GM12878 (cell line): Measurements from ENCODE around the gene SH2B3. TPM values are rescaled to one million over a fixed set of nuclear protein-coding genes. Genes with fewer than 3 reads are reported as not detected.

Experiments used
- ATAC-seq: fragments of 200-7000 bp; cut with Tn5 transposase; 3 replicates; pipeline ENCODE4 v1.9.1; 2020; ENCODE audit warnings: mild to moderate bottlenecking, moderate library complexity
- BruUV-seq: library from RNA; stranded (reverse); fragments of 400-500 nt; replicated peaks from 2 replicates; lab custom pipeline; 2021; lab: Mats Ljungman, UMichigan
- CTCF ChIA-PET: fragments of 300-600 bp; sonication (Branson Sonifier 250); formaldehyde crosslinking; extraction: SDS; loops from one replicate; lab custom pipeline; 2021; ENCODE audit warnings: inconsistent platforms; lab: Yijun Ruan, JAX
- POLR2A ChIA-PET: fragments of 350-600 bp; formaldehyde crosslinking; extraction: SDS; loops from one replicate; lab custom pipeline; 2021; ENCODE audit warnings: inconsistent platforms; lab: Charles Lee
- RAD21 ChIA-PET: fragments of 300-600 bp; sonication (Branson Sonifier 250); formaldehyde crosslinking; loops from one replicate; lab custom pipeline; 2023; ENCODE audit warnings: antibody characterized with exemption; ENCODE audit not compliant: unreplicated experiment; lab: Charles Lee
- SMC1A ChIA-PET: fragments of 300-600 bp; sonication (Branson Sonifier 250); formaldehyde crosslinking; loops from one replicate; lab custom pipeline; 2023; ENCODE audit not compliant: unreplicated experiment, uncharacterized antibody; lab: Charles Lee
- DNase-seq: peaks from one replicate; pipeline ENCODE4 v3.0.0-alpha.2; 2011; ENCODE audit warnings: low read depth, low spot score
- FAIRE-seq: peaks from 3 replicates; lab custom pipeline; 2011; peaks lifted over from hg19 to GRCh38; lab: Jason Lieb, UNC
- H2AFZ ChIP-seq: 2 replicates; pipeline ENCODE4 v1.6.0; 2011; ENCODE audit warnings: low read depth, low read length, control low read depth; ENCODE audit not compliant: control insufficient read depth
- H3K27ac ChIP-seq: 2 replicates; pipeline ENCODE4 v1.5.1; 2011; ENCODE audit warnings: control low read depth; ENCODE audit not compliant: control insufficient read depth, insufficient read depth
- H3K27me3 ChIP-seq, 2 experiments: replicated peaks in 1 of 2; 2 replicates each; pipeline versions ENCODE4 v1.6.0 to v1.6.1; 2011; ENCODE audit warnings: low read length in 1 of 2; ENCODE audit not compliant: control insufficient read depth in 2 of 2, insufficient read depth in 2 of 2
- H3K36me3 ChIP-seq, 2 experiments: 2 replicates each; pipeline ENCODE4 v1.5.1; 2011; ENCODE audit warnings: low read length in 1 of 2; ENCODE audit not compliant: control insufficient read depth in 2 of 2, insufficient read depth in 2 of 2
- H3K4me1 ChIP-seq: 2 replicates; pipeline ENCODE4 v1.6.1; 2011; ENCODE audit warnings: mild to moderate bottlenecking, low read length, moderate library complexity, mixed read lengths; ENCODE audit not compliant: control insufficient read depth, insufficient read depth
- H3K4me2 ChIP-seq: 2 replicates; pipeline ENCODE4 v1.6.0; 2011; ENCODE audit warnings: control low read depth; ENCODE audit not compliant: control insufficient read depth, insufficient read depth
- H3K4me3 ChIP-seq: fragments of 200-600 bp; sonication (generic); 2 replicates; pipeline ENCODE4 v1.5.1; 2016
- H3K79me2 ChIP-seq: 2 replicates; pipeline ENCODE4 v1.6.0; 2011; ENCODE audit warnings: low read length; ENCODE audit not compliant: control insufficient read depth, insufficient read depth
- H3K9ac ChIP-seq: 2 replicates; pipeline ENCODE4 v1.8.0; 2011; ENCODE audit warnings: low read length, control low read depth, mixed read lengths; ENCODE audit not compliant: control insufficient read depth, insufficient read depth
- H3K9me3 ChIP-seq: replicated peaks from 3 replicates; pipeline ENCODE4 v1.5.1; 2011; ENCODE audit warnings: mild to moderate bottlenecking, low read length; ENCODE audit not compliant: control insufficient read depth, insufficient read depth
- H4K20me1 ChIP-seq: 2 replicates; pipeline ENCODE4 v1.6.0; 2011; ENCODE audit not compliant: control insufficient read depth, insufficient read depth
- FOS ChIP-seq: IDR thresholded peaks from 3 replicates; pipeline ENCODE4 v1.6.1; 2011; ENCODE audit warnings: borderline replicate concordance; ENCODE audit not compliant: insufficient read length; ENCODE audit errors: extremely low read depth
- FOXM1 ChIP-seq: IDR thresholded peaks from 2 replicates; pipeline ENCODE4 v1.6.1; 2012; ENCODE audit warnings: low read depth, mild to moderate bottlenecking, inconsistent platforms, low read length, moderate library complexity
- IKZF1 ChIP-seq: fragments of 450-650 bp; conservative IDR thresholded peaks from 2 replicates; pipeline ENCODE4 v1.6.1; 2017; ENCODE audit warnings: antibody characterized with exemption, mild to moderate bottlenecking
- MTA2 ChIP-seq: fragments of 450-650 bp; IDR thresholded peaks from 2 replicates; pipeline ENCODE4 v1.6.1; 2016; ENCODE audit warnings: low read depth, mild to moderate bottlenecking, moderate library complexity
- MXI1 ChIP-seq: fragments of 150-350 bp; IDR thresholded peaks from 2 replicates; pipeline ENCODE4 v1.6.1; 2011; ENCODE audit warnings: low read depth, mild to moderate bottlenecking, inconsistent platforms, low read length, improper control_type of control experiment
- NRF1 ChIP-seq: conservative IDR thresholded peaks from 2 replicates; pipeline ENCODE4 v1.6.1; 2011; ENCODE audit warnings: mild to moderate bottlenecking, low read depth, low read length, improper control_type of control experiment
- POLR2AphosphoS5 ChIP-seq: IDR thresholded peaks from 2 replicates; pipeline ENCODE4 v1.6.1; 2011; ENCODE audit warnings: mild to moderate bottlenecking, low read length, inconsistent platforms
- SP1 ChIP-seq: IDR thresholded peaks from one replicate; pipeline ENCODE4 v1.6.1; 2011; ENCODE audit warnings: low read depth, low read length
- SREBF2 ChIP-seq: IDR thresholded peaks from 2 replicates; pipeline ENCODE4 v1.6.1; 2012; ENCODE audit warnings: mild to moderate bottlenecking, low read length
- WRNIP1 ChIP-seq: IDR thresholded peaks from 2 replicates; pipeline ENCODE4 v1.6.1; 2011; ENCODE audit warnings: low read depth, low read length, improper control_type of control experiment, borderline replicate concordance
- WGBS: methylation state at CpG from one replicate; pipeline ENCODE4 v1.1.6; 2016; ENCODE audit warnings: low lambda C conversion rate; ENCODE audit not compliant: insufficient replicate concordance, insufficient coverage; ENCODE audit errors: missing lambda C conversion rate; 5-methylcytosine and 5-hydroxymethylcytosine counted together
- in situ Hi-C: fragments of 300-500 bp; cut with MboI; formaldehyde crosslinking; loops from 9 replicates; pipeline ENCODE4 v1.14.3; 2018; ENCODE audit warnings: mixed read lengths
- intact Hi-C: fragments of 100-400 bp; cut with micrococcal nuclease; formaldehyde crosslinking; loops from one replicate; pipeline ENCODE4 v1.14.2; 2022; ENCODE audit not compliant: unreplicated experiment
- polyA plus RNA-seq, 11 experiments: library from polyadenylated mRNA; depleted of rRNA in 4 of 11; unstranded in 6 of 11; stranded (reverse) in 5 of 11; fragments of >200 nt; fragmentation: Nextera tagmentation in 4 of 11; fragmentation: Illumina TruSeq in 1 of 11; extraction: Ambion mirVana in 4 of 11; extraction: Trizol in 1 of 11; gene quantifications; 1 replicate in 1 of 11; 2 replicates in 10 of 11; pipeline versions ENCODE4 v1.2.1 to v1.2.3, GENCODE V29; 2011 to 2016; ENCODE audit warnings: inconsistent platforms in 2 of 11, missing spikeins in 2 of 11, low read depth in 1 of 11
- total RNA-seq, 4 experiments: library from RNA; depleted of rRNA in 3 of 4; stranded (reverse); fragments of >200 nt in 3 of 4; fragmentation: Illumina TruSeq in 1 of 4; extraction: Trizol in 1 of 4; gene quantifications; 2 replicates each; pipeline versions ENCODE4 v1.2.1 to v1.2.3, GENCODE V29; 2013 to 2021
- TF ChIP-seq, protein P1 (sequence below): fragments of 450-650 bp; IDR thresholded peaks from 2 replicates; pipeline ENCODE4 v1.6.1; 2018; ENCODE audit warnings: borderline replicate concordance, mild to moderate bottlenecking; ENCODE audit not compliant: partially characterized antibody

SH2B3 gene
- total and polyA plus RNA-seq, 10 of the 15 experiments (the other 5 are each of a cell fraction or from before 2014, with no cell fraction given): 5.8 to 46.4 (median 23.3) TPM

DNA sequence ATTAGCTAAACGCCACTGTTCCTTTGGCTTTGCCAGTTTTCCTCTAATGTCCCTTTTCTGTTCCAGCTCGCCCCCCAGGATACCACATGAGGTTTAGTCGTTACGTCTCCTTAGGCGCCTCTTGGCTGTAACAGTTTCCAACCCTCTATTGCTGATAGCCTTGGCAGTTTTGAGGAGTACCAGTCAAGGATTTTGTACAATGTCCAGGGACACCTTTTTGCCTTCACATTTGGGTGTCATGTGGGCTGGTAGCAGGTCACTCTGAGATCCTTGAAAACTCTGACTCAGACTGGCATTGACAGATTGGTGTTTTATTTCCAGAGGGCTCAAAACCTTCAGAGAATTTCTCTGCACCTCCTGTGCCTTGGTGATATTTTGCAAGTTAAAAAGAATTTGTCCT is 14.1 kb downstream of the SH2B3 start:
- no peak for ATAC-seq
- intact Hi-C loops: no loop called here

More for the DNA sequence above, 14.1 kb downstream of the SH2B3 start:
- POLR2A ChIA-PET: interaction anchor here (0.5 to 0.7 kb wide), 2 partner anchors 10 to 699 kb away, joined by 3 read pairs; no protein-coding TSS in a partner anchor
- Histone ChIP-seq H3K79me2 (peaks cover 45% of the 10 kb centered on the region), H3K9me3 (no peaks in the 10 kb centered on the region), H4K20me1 (peaks cover 7% of the 10 kb centered on the region; the same call in 1 of the 2 replicates), H3K27me3 (no peaks in the 10 kb centered on the region), H3K4me2 (no peak overlapping the region), H3K9ac (no peak overlapping the region), H3K36me3 (peaks cover 19 to 27% of the 10 kb centered on the region in 2 experiments), H3K27ac (no peak overlapping the region), H3K4me3 (no peak overlapping the region), H3K4me1 (peaks cover 7% of the 10 kb centered on the region), H2AFZ (no peak overlapping the region)
- DNase-seq (no peak), FAIRE-seq (no peak)
- CTCF ChIA-PET: interaction anchor here (0.6 to 2.0 kb wide), 2 partner anchors 11 to 32 kb away, joined by 4 to 6 read pairs; no protein-coding TSS in a partner anchor
- BruUV-seq: TSS peak; percentile 45
- in situ Hi-C loops: no loop called here
- 96% methylated on average over 5 of the region's 5 CpGs for WGBS
- TF ChIP-seq POLR2AphosphoS5 (no peak), MTA2 (no peak), NRF1 (no peak), SREBF2 (no peak), WRNIP1 (no peak), SP1 (no peak), FOS (no peak), FOXM1 (no peak), MXI1 (no peak), IKZF1 (no peak)
- TF ChIP-seq, protein P1, sequence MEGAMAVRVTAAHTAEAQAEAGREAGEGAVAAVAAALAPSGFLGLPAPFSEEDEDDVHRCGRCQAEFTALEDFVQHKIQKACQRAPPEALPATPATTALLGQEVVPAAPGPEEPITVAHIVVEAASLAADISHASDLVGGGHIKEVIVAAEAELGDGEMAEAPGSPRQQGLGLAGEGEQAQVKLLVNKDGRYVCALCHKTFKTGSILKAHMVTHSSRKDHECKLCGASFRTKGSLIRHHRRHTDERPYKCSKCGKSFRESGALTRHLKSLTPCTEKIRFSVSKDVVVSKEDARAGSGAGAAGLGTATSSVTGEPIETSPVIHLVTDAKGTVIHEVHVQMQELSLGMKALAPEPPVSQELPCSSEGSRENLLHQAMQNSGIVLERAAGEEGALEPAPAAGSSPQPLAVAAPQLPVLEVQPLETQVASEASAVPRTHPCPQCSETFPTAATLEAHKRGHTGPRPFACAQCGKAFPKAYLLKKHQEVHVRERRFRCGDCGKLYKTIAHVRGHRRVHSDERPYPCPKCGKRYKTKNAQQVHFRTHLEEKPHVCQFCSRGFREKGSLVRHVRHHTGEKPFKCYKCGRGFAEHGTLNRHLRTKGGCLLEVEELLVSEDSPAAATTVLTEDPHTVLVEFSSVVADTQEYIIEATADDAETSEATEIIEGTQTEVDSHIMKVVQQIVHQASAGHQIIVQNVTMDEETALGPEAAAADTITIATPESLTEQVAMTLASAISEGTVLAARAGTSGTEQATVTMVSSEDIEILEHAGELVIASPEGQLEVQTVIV: no peak
- RAD21 ChIA-PET: no interaction called here
- SMC1A ChIA-PET: interaction anchor here (0.6 kb wide), 1 partner anchor 686 kb away, joined by 4 read pairs; no protein-coding TSS in a partner anchor
